ENCODE data around the gene ZNF442.

DNA sequence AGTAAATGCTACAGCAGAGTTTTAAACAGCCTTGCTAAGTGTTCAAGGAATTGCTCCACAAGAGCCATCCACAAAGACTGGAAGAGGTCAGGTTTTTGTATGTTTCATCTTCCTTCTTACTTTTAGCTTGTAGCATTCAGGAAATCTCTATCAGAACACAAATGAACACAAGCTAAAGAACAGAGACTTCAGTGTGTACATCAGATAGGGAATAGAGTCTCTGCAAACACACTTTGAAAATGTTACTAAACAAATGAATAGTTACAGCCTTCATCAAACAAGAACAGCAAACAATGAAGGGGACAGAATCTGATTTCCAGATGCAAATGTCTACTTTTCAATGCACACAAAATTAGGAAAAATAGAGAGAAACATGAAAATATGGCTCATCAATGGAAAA lies 39.8 kb downstream of the ZNF442 start:
- TF ChIP-seq CTCF (conservative IDR thresholded peaks at IDR 0.05 in 1 of 2, IDR thresholded peaks at IDR 0.05 in 1 of 2; ENCODE audit: extremely low read depth in 1 of 2, insufficient read depth in 1 of 2, low read depth in 1 of 2, low read length in 2 of 2) (no peak), EZH2 (IDR thresholded peaks at IDR 0.05; ENCODE audit: borderline replicate concordance, low read length) (no peak)
